Breast epithelium (tissue), 4 donors: ENCODE measurements around the gene UGT1A3. TPM values are rescaled to one million over a fixed set of nuclear protein-coding genes. Genes with fewer than 3 reads are reported as not detected.

Experiments used
- DNase-seq, 2 donors: peaks; one replicate each; pipeline ENCODE4 v3.0.0-alpha.2; 2019; ENCODE audit warnings: low spot score in 2 of 2
- H3K27ac ChIP-seq, 2 donors: fragments of 200-600 bp; sonication (generic) in 1 of 2; one replicate each; pipeline ENCODE4 v1.5.1; 2016 to 2019; ENCODE audit warnings: mild to moderate bottlenecking in 1 of 2
- H3K27me3 ChIP-seq, 2 donors: fragments of 200-600 bp; sonication (generic) in 1 of 2; one replicate each; pipeline versions ENCODE4 v1.5.1 to v1.6.0; 2017 to 2019; ENCODE audit warnings: control low read depth in 1 of 2, mild to moderate bottlenecking in 1 of 2
- H3K36me3 ChIP-seq: fragments of 200-600 bp; one replicate; pipeline ENCODE4 v1.5.1; 2019
- H3K4me1 ChIP-seq, 2 donors: fragments of 200-600 bp; sonication (generic); one replicate each; pipeline ENCODE4 v1.5.1; 2016 to 2019; ENCODE audit warnings: control low read depth in 1 of 2
- H3K4me3 ChIP-seq, 3 donors: fragments of 200-600 bp; sonication (generic); 1 replicate in 2 of 3; 2 replicates in 1 of 3; pipeline ENCODE4 v1.5.1; 2016 to 2019; ENCODE audit warnings: mild to moderate bottlenecking in 3 of 3, moderate library complexity in 2 of 3
- H3K9me3 ChIP-seq, 2 donors: fragments of 200-600 bp; sonication (generic) in 1 of 2; one replicate each; pipeline ENCODE4 v1.5.1; 2016 to 2019; ENCODE audit warnings: control low read depth in 1 of 2
- CTCF ChIP-seq, 3 donors: fragments of 450-650 bp; IDR thresholded peaks; one replicate each; pipeline ENCODE4 v1.5.1; 2016 to 2017; ENCODE audit warnings: antibody characterized with exemption in 3 of 3, mild to moderate bottlenecking in 3 of 3, moderate library complexity in 3 of 3
- POLR2A ChIP-seq: fragments of 450-650 bp; IDR thresholded peaks from one replicate; pipeline ENCODE4 v1.6.1; 2016; ENCODE audit warnings: antibody characterized with exemption, mild to moderate bottlenecking, moderate library complexity
- POLR2AphosphoS5 ChIP-seq, 3 donors: sonication (generic); formaldehyde crosslinking; IDR thresholded peaks; one replicate each; pipeline ENCODE4 v1.6.1; 2017; ENCODE audit warnings: antibody characterized with exemption in 3 of 3
- intact Hi-C: fragments of 100-400 bp; cut with DNase I; formaldehyde crosslinking; loops from one replicate; pipeline ENCODE4 v1.15.1; 2023; ENCODE audit warnings: low total_unique reads
- total RNA-seq, 3 donors: library from RNA; depleted of rRNA; stranded (reverse); fragments of >200 nt; gene quantifications; one replicate each; pipeline ENCODE4 v1.1.0, GENCODE V29; 2016

The UGT1A3 gene
- total RNA-seq, 3 donors from 2014 or later = 0.16 TPM; not detected in 2

GRCh38 chr2:233769260-233769659, 40.4 kb downstream of the UGT1A3 start:
- no peak for DNase-seq

GRCh38 chr2:233772153-233772552, 43.3 kb downstream of the UGT1A3 start:
- Histone ChIP-seq H3K36me3 (no peaks in the 10 kb centered on the region), H3K27me3 (no peaks in the 10 kb centered on the region), H3K27ac (no peak overlapping the region), H3K9me3 (peaks cover 0 to 6% of the 10 kb centered on the region in 2 donors), H3K4me1 (no peaks in the 10 kb centered on the region), H3K4me3 (no peak overlapping the region)
- DNase-seq = no peak
- TF ChIP-seq POLR2A (no peak), CTCF (IDR thresholded peaks at IDR 0.05) (no peak), POLR2AphosphoS5 (IDR thresholded peaks at IDR 0.05) (no peak)
- intact Hi-C loops = no loop called here

More at GRCh38 chr2:233769260-233769659, 40.4 kb downstream of the UGT1A3 start:
- no peaks in the 10 kb centered on the region for H3K9me3 ChIP-seq
- TF ChIP-seq CTCF (IDR thresholded peaks at IDR 0.05) = no peak
- no peaks in the 10 kb centered on the region for H3K4me1 ChIP-seq
- H3K36me3 ChIP-seq = no peaks in the 10 kb centered on the region
- intact Hi-C loops = no loop called here
- no peak overlapping the region for H3K4me3 ChIP-seq
- H3K27me3 ChIP-seq = no peaks in the 10 kb centered on the region
- H3K27ac ChIP-seq = no peak overlapping the region

GRCh38 chr2:233772583-233772982, 43.7 kb downstream of the UGT1A3 start:
- TF ChIP-seq POLR2A (no peak), CTCF (IDR thresholded peaks at IDR 0.05) (no peak), POLR2AphosphoS5 (IDR thresholded peaks at IDR 0.05) (no peak)
- Histone ChIP-seq H3K27me3 (no peaks in the 10 kb centered on the region), H3K9me3 (peaks cover 0 to 6% of the 10 kb centered on the region in 2 donors), H3K36me3 (no peaks in the 10 kb centered on the region), H3K27ac (no peak overlapping the region), H3K4me3 (no peak overlapping the region), H3K4me1 (no peaks in the 10 kb centered on the region)
- intact Hi-C loops = no loop called here
- DNase-seq = no peak

- no peak overlapping the region for H3K27ac ChIP-seq
- H3K36me3 ChIP-seq = no peaks in the 10 kb centered on the region
- H3K9me3 ChIP-seq = peaks cover 0 to 6% of the 10 kb centered on the region in 2 donors
- TF ChIP-seq CTCF (IDR thresholded peaks at IDR 0.05) = no peak
- no peak for TF ChIP-seq POLR2A
- no peak for TF ChIP-seq POLR2AphosphoS5 (IDR thresholded peaks at IDR 0.05)
- no peaks in the 10 kb centered on the region for H3K4me1 ChIP-seq
- intact Hi-C loops = no loop called here
- H3K27me3 ChIP-seq = no peaks in the 10 kb centered on the region
- no peak for DNase-seq
- no peak overlapping the region for H3K4me3 ChIP-seq
Measured at GRCh38 chr2:233773854-233774253, 45.0 kb downstream of the UGT1A3 start.

- H3K4me3 ChIP-seq = no peak overlapping the region
- H3K4me1 ChIP-seq = no peaks in the 10 kb centered on the region
- TF ChIP-seq POLR2AphosphoS5 (IDR thresholded peaks at IDR 0.05) (no peak), CTCF (IDR thresholded peaks at IDR 0.05) (no peak), POLR2A (no peak)
- DNase-seq = no peak
- H3K27me3 ChIP-seq = no peaks in the 10 kb centered on the region
- H3K36me3 ChIP-seq = no peaks in the 10 kb centered on the region
- no peak overlapping the region for H3K27ac ChIP-seq
- intact Hi-C loops = no loop called here
- H3K9me3 ChIP-seq = peaks cover 0 to 6% of the 10 kb centered on the region in 2 donors
Measured at GRCh38 chr2:233775414-233775813, 46.6 kb downstream of the UGT1A3 start.
